GM23338 (cell line): ENCODE measurements around the gene STRA6. TPM values are rescaled to one million over a fixed set of nuclear protein-coding genes. Genes with fewer than 3 reads are reported as not detected.

ENCODE experiments used
- ATAC-seq: fragments of 200-7000 bp; cut with Tn5 transposase; 3 replicates; pipeline ENCODE4 v1.9.1; 2020
- DNase-seq: peaks from one replicate; pipeline ENCODE4 v3.0.0-alpha.2; 2015; ENCODE audit warnings: low spot score
- H2AFZ ChIP-seq: fragments of 200-600 bp; sonication (generic); 2 replicates; pipeline ENCODE4 v1.8.0; 2016; ENCODE audit warnings: antibody characterized with exemption, mild to moderate bottlenecking, moderate library complexity
- H3F3A ChIP-seq: fragments of 200-600 bp; sonication (generic); replicated peaks from 2 replicates; pipeline ENCODE4 v1.8.0; 2017; ENCODE audit warnings: antibody characterized with exemption, mixed run types, low read depth
- H3K27ac ChIP-seq: fragments of 200-600 bp; sonication (generic); 2 replicates; pipeline ENCODE4 v1.6.1; 2016; ENCODE audit warnings: low read depth
- H3K27me3 ChIP-seq: fragments of 200-600 bp; sonication (generic); 2 replicates; pipeline ENCODE4 v1.8.0; 2016; ENCODE audit warnings: mild to moderate bottlenecking, mixed run types, moderate library complexity; ENCODE audit not compliant: insufficient read depth
- H3K36me3 ChIP-seq: fragments of 200-600 bp; sonication (generic); 2 replicates; pipeline ENCODE4 v1.8.0; 2016; ENCODE audit warnings: mild to moderate bottlenecking; ENCODE audit not compliant: insufficient read depth
- H3K4me1 ChIP-seq: fragments of 200-600 bp; sonication (generic); 2 replicates; pipeline ENCODE4 v1.8.0; 2016; ENCODE audit warnings: mild to moderate bottlenecking, moderate library complexity; ENCODE audit not compliant: insufficient read depth
- H3K4me2 ChIP-seq: fragments of 200-600 bp; sonication (generic); 2 replicates; pipeline ENCODE4 v1.7.1; 2017; ENCODE audit warnings: mixed run types
- H3K4me3 ChIP-seq: fragments of 200-600 bp; sonication (generic); 2 replicates; pipeline ENCODE4 v1.6.1; 2016; ENCODE audit warnings: mixed run types
- H3K79me2 ChIP-seq: fragments of 200-600 bp; sonication (generic); replicated peaks from 2 replicates; pipeline ENCODE4 v1.8.0; 2017; ENCODE audit warnings: mild to moderate bottlenecking; ENCODE audit not compliant: insufficient read depth
- H3K9me2 ChIP-seq: fragments of 200-600 bp; sonication (generic); 2 replicates; pipeline ENCODE4 v1.8.0; 2017; ENCODE audit not compliant: insufficient read depth
- H4K20me1 ChIP-seq: fragments of 200-600 bp; sonication (generic); replicated peaks from 2 replicates; pipeline ENCODE4 v1.8.0; 2017; ENCODE audit warnings: mild to moderate bottlenecking; ENCODE audit not compliant: insufficient read depth
- H3K27ac Mint-ChIP-seq: 2 replicates; pipeline ENCODE4 v1.8.0; 2020; ENCODE audit warnings: inconsistent platforms, mild to moderate bottlenecking, moderate library complexity, mixed read lengths
- H3K27me3 Mint-ChIP-seq: 3 replicates; pipeline ENCODE4 v1.8.0; 2022; ENCODE audit warnings: low read depth, mild to moderate bottlenecking, moderate library complexity, mixed read lengths, inconsistent platforms; ENCODE audit not compliant: insufficient read depth, poor library complexity
- H3K36me3 Mint-ChIP-seq: 3 replicates; pipeline ENCODE4 v1.8.0; 2021; ENCODE audit warnings: low read depth, mild to moderate bottlenecking, inconsistent platforms, moderate library complexity, mixed read lengths
- H3K4me1 Mint-ChIP-seq: 3 replicates; pipeline ENCODE4 v1.8.0; 2020; ENCODE audit warnings: mild to moderate bottlenecking, inconsistent platforms, mixed read lengths
- H3K4me3 Mint-ChIP-seq: 3 replicates; pipeline ENCODE4 v1.8.0; 2021; ENCODE audit warnings: moderate library complexity, mild to moderate bottlenecking, inconsistent platforms, mixed read lengths
- H3K9me3 Mint-ChIP-seq: 3 replicates; pipeline ENCODE4 v1.8.0; 2020; ENCODE audit warnings: moderate library complexity, mild to moderate bottlenecking, inconsistent platforms, mixed read lengths
- EZH2 ChIP-seq: fragments of 200-600 bp; sonication (generic); IDR thresholded peaks from one replicate; pipeline ENCODE4 v1.8.0; 2017; ENCODE audit warnings: antibody characterized with exemption, mild to moderate bottlenecking, low read depth; ENCODE audit not compliant: unreplicated experiment
- EZH2phosphoT487 ChIP-seq: fragments of 200-600 bp; sonication (generic); IDR thresholded peaks from one replicate; pipeline ENCODE4 v1.8.1; 2018; ENCODE audit warnings: antibody characterized with exemption; ENCODE audit not compliant: unreplicated experiment
- NANOG ChIP-seq: IDR thresholded peaks from 2 replicates; pipeline ENCODE4 v1.6.1; 2016; ENCODE audit warnings: antibody characterized with exemption, borderline replicate concordance
- polyA plus RNA-seq: library from polyadenylated mRNA; unstranded; fragments of >200 nt; fragmentation: Nextera tagmentation; extraction: Ambion mirVana; gene quantifications from 2 replicates; pipeline ENCODE4 v1.2.1, GENCODE V29; 2016
- total RNA-seq: library from RNA; depleted of rRNA; stranded (reverse); fragments of >200 nt; shearing (Covaris generic); gene quantifications from 2 replicates; pipeline ENCODE4 v1.2.3, GENCODE V29; 2014
- TF ChIP-seq, protein P1 (sequence below): fragments of 250-450 bp; sonication (Bioruptor Pico); IDR thresholded peaks from 2 replicates; pipeline ENCODE4 v1.5.0; 2020; ENCODE audit warnings: mild to moderate bottlenecking, moderate library complexity

The STRA6 gene
- total and polyA plus RNA-seq, 2 experiments from 2014 or later, result 8.2 to 9.9 TPM

DNA sequence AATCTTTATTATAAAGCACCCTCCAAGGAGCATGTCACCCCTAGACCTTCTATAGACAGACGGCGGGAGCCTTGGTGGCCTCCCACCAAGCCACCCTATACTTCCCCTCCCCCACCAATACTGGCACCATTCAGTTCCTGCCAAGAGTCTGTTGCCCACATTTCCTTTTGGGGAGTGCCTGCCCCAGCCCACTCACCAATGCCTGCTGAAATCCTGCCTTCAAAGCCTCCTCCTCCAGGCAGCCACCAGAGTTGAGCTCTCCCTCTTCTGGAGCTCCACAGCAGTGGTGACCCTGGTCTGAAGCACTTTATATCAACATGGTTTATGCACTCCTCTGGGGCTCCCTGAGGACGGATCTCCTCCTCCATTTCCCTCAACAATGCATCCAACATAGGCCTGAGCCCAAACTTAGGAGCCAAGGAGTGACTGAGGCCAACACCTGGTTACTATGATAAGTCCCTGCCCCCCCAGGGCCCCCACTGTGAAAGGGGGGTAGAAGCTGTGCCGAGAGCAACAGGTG lies 42.3 kb upstream of the STRA6 start (continued):
- TF ChIP-seq, protein P1, sequence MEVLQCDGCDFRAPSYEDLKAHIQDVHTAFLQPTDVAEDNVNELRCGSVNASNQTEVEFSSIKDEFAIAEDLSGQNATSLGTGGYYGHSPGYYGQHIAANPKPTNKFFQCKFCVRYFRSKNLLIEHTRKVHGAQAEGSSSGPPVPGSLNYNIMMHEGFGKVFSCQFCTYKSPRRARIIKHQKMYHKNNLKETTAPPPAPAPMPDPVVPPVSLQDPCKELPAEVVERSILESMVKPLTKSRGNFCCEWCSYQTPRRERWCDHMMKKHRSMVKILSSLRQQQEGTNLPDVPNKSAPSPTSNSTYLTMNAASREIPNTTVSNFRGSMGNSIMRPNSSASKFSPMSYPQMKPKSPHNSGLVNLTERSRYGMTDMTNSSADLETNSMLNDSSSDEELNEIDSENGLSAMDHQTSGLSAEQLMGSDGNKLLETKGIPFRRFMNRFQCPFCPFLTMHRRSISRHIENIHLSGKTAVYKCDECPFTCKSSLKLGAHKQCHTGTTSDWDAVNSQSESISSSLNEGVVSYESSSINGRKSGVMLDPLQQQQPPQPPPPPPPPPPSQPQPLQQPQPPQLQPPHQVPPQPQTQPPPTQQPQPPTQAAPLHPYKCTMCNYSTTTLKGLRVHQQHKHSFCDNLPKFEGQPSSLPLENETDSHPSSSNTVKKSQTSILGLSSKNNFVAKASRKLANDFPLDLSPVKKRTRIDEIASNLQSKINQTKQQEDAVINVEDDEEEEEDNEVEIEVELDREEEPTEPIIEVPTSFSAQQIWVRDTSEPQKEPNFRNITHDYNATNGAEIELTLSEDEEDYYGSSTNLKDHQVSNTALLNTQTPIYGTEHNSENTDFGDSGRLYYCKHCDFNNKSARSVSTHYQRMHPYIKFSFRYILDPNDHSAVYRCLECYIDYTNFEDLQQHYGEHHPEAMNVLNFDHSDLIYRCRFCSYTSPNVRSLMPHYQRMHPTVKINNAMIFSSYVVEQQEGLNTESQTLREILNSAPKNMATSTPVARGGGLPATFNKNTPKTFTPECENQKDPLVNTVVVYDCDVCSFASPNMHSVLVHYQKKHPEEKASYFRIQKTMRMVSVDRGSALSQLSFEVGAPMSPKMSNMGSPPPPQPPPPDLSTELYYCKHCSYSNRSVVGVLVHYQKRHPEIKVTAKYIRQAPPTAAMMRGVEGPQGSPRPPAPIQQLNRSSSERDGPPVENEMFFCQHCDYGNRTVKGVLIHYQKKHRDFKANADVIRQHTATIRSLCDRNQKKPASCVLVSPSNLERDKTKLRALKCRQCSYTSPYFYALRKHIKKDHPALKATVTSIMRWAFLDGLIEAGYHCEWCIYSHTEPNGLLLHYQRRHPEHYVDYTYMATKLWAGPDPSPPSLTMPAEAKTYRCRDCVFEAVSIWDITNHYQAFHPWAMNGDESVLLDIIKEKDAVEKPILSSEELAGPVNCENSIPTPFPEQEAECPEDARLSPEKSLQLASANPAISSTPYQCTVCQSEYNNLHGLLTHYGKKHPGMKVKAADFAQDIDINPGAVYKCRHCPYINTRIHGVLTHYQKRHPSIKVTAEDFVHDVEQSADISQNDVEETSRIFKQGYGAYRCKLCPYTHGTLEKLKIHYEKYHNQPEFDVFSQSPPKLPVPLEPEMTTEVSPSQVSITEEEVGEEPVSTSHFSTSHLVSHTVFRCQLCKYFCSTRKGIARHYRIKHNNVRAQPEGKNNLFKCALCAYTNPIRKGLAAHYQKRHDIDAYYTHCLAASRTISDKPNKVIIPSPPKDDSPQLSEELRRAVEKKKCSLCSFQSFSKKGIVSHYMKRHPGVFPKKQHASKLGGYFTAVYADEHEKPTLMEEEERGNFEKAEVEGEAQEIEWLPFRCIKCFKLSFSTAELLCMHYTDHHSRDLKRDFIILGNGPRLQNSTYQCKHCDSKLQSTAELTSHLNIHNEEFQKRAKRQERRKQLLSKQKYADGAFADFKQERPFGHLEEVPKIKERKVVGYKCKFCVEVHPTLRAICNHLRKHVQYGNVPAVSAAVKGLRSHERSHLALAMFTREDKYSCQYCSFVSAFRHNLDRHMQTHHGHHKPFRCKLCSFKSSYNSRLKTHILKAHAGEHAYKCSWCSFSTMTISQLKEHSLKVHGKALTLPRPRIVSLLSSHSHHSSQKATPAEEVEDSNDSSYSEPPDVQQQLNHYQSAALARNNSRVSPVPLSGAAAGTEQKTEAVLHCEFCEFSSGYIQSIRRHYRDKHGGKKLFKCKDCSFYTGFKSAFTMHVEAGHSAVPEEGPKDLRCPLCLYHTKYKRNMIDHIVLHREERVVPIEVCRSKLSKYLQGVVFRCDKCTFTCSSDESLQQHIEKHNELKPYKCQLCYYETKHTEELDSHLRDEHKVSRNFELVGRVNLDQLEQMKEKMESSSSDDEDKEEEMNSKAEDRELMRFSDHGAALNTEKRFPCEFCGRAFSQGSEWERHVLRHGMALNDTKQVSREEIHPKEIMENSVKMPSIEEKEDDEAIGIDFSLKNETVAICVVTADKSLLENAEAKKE (CRISPR knock-in tag), result no peak

GRCh38 chr15:74243431-74243830 lies 40.8 kb upstream of the STRA6 start:
- H3K4me1 ChIP-seq, result peaks cover 12% of the 10 kb centered on the region
- no peak for DNase-seq
- H3K36me3 ChIP-seq, result no peaks in the 10 kb centered on the region
- no peak overlapping the region for H3K4me3 ChIP-seq
- no peaks in the 10 kb centered on the region for H3K79me2 ChIP-seq
- H3K27ac ChIP-seq, result no peak overlapping the region
- no peak overlapping the region for H3K4me2 ChIP-seq
- no peak overlapping the region for H2AFZ ChIP-seq
- H4K20me1 ChIP-seq, result no peaks in the 10 kb centered on the region
- ATAC-seq, result no peak
- Mint-ChIP-seq H3K4me1 (peaks cover 42% of the 10 kb centered on the region), H3K36me3 (no peaks in the 10 kb centered on the region), H3K27ac (no peak overlapping the region), H3K9me3 (no peaks in the 10 kb centered on the region), H3K4me3 (no peak overlapping the region), H3K27me3 (peaks cover 18% of the 10 kb centered on the region)
- TF ChIP-seq EZH2phosphoT487 (no peak), NANOG (no peak), EZH2 (no peak)
- peaks cover 13% of the 10 kb centered on the region; the same call in 1 of the 2 replicates for H3K27me3 ChIP-seq
- no peaks in the 10 kb centered on the region for H3K9me2 ChIP-seq
- H3F3A ChIP-seq, result 0 out of 2 replicates have a peak, but pooled peaks cover 8% of the 10 kb centered on the region
